ENCODE results near the gene WRAP73.
"Not testable (repeated sequence)": the region's sequence is repeated elsewhere in the genome, so short reads cannot be mapped to it uniquely, and the experiment has no call there.

The WRAP73 gene

DNA sequence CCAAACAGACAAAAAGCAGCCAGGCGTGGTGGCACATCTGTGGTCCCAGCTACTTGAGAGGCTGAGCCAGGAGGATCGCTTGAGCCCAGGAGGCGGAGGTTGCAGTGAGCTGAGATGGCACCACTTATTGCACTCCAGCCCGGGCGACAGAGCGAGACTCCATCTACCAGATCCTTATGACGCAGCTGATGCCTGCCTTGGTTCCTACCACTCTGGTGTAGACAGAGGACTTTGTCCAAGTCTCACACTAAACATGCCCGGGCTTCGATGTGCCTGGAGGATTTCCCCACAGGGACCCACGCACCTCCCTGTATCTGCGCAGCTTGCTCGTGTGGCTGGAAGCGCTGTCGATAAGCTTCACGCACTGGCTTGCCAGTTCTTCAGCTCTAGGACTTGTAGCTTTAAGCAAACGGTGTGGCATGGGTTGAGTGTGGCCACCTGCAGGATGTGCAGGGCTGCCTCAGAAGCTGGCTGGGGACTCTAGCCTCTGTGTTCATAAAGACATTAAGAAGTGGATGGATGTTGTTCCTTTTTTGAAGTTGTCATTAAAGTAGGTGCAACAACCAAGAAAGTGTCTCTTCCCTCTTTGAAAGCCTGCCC lies 20.2 kb downstream of the WRAP73 start:
- DNase-seq = no peak

DNA sequence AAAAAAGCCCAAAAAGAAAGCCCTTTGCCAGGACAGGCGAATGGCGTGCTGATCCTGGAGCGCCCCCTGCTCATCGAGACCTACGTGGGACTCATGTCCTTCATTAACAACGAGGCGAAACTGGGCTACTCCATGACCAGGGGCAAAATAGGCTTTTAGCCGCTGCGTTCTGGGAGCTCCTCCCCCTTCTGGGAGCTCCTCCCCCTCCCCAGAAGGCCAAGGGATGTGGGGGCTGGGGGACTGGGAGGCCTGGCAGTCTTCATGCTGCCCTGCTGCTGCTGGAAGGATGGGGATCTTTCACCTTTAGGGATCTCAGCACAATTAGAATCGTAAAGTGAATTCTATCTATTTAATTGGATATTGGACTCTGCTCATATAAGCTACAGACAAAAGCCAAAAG lies 21.5 kb downstream of the WRAP73 start:
- no peak for DNase-seq

- no peak for DNase-seq
These were observed 22.2 kb downstream of the WRAP73 start for GRCh38 chr1:3627515-3628253.

- no peak for DNase-seq
These were observed 23.9 kb downstream of the WRAP73 start for GRCh38 chr1:3626025-3626424.

DNA sequence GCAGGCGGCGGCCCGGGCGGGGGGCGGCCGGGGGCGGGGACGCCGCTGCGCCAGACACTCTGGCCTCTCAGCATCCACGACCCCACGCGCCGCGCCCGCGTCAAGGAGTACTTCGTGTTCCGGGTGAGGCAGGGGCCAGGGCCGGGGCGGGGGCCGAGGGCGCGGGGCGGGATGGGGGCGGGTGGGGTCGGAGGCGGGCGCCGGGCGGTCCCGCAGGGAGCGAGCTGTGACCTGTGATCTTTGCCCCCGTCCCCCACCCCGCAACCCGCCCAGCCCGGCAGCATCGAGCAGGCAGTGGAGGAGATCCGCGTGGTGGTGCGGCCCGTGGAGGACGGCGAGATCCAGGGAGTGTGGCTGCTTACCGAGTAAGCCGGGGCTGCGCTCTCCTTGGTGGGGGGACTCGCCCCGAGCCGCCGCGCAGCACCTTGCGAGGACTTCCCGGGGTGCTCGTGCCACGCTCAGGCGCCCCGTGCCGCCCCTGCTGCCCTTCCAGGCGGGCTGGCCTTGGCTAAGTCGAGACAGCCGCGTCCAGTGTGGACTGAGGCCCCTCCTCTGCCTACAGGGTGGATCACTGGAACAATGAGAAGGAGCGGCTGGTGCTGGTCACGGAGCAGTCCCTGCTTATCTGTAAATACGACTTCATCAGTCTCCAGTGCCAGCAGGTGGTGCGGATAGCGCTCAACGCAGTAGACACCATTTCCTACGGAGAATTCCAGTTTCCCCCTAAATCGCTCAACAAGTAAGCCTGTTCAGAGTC lies 24.6 kb downstream of the WRAP73 start:
- DNase-seq = peak; percentile 46

DNA sequence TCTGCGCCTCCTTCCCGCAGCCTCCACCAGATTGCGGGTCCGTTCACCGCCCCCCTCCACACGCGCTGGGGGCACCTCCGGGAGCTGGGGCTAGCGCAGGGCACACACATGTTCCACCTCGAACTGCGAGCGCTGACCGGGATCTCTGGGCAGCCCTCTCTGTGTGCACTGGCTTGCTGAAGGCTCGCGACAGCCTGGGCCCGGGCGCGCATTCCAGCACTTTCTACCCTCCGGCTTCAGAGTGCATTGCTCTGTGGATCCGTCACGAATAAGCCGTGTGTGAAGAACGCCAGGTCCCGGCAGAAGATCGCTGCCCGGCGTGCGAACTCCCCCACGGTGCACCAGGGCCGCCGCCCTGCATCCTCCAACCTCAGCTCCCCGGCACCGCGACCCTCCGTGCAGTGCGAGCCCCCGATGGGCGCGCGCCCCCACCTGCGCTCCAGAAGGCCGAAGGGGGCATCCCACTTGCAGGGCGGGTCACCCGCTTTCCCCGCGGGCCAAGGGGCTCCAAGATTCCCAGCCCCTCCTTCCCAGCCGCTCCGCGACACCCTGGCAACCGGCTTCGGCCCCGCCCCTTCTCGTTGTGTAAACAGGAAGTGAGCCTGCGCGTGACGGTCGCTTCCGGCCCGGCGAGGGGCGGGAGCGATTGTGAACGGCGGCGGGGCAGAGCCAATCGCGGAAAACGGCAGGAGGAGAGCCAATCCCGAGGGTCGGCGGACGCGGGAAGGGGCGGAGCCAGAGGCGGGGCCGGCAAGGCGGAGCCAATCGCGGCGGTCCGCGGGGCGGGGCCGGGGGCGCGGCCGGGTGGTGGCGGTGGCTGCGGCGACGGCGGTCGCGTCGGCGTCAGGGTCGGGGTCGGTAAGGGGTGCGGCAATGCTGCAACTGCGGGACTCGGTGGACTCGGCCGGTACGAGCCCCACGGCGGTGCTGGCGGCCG lies 25.4 kb downstream of the WRAP73 start, which contains the start of gene TPRG1L:
Gene TPRG1L (plus strand): TSS at position 816 of the 937 bp plus-strand sequence. CDS start 58 bp downstream, at position 874.
- DNase-seq = peak; percentile 97

GRCh38 chr1:3623441-3624199 lies 26.3 kb downstream of the WRAP73 start:
- no peak for DNase-seq

DNA sequence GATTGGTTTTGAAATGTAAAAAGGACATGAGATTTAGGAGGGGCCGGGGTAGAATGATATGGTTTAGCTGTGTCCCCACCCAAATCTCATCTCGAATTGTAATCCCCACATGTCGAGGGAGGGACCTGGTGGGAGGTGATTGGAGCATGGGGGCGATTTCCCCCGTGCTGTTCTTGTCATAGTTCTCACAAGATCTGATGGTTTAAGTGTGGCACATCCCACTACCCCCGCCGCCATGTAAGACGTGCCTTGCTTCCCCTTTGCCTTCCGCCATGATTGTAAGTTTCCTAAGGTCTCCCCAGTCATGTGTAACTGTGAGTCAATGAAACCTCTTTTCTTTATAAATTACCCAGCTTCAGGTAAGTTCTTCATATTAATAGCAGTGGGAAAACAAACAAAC lies 27.8 kb downstream of the WRAP73 start:
- DNase-seq = not testable (repeated sequence)

DNA sequence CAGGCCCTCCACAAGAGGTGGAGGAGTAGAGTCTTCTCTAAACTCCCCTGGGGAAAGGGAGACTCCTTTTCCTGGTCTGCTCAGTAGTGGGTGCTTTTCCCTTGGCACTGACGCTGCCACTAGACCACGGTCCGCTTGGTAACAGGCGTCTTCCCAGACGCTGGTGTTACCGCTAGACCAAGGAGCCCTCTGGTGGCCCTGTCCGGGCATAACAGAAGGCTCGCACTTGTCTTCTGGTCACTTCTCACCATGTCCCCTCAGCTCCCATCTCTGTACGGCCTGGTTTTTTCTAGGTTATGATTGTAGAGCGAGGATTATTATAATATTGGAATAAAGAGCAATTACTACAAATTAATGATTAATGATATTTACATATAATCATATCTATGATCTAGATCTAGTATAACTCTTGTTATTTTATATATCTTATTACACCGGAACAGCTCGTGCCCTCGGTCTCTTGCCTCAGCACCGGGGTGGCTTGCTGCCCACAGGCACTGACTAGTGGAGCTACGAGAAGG lies 28.7 kb downstream of the WRAP73 start:
- DNase-seq = not testable (repeated sequence)

GRCh38 chr1:3620708-3621107 lies 29.2 kb downstream of the WRAP73 start:
- DNase-seq = no peak

- DNase-seq = peak; percentile 59
These were observed 30.8 kb downstream of the WRAP73 start for GRCh38 chr1:3618881-3619671.

DNA sequence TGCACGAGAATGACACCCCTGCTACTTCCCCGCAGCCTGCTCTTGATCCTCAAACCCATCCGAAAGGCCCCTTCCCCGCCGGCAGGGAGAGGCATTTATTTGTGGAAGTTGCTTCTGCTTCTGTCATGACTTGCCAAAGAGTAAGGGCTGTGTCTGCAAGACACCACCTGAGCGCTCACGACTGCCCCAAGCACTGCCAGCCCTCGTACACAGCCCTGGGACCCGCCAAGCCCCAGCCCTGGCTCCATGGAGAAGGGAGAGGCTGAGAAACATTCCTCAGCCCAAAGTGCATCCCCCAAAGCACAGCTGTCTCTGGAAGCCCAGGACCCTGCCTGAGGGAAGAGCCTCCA lies 31.4 kb downstream of the WRAP73 start:
- no peak for DNase-seq

- DNase-seq = no peak
These were observed 32.0 kb downstream of the WRAP73 start for GRCh38 chr1:3617806-3618345.

GRCh38 chr1:3616861-3617260 lies 33.0 kb downstream of the WRAP73 start:
- DNase-seq = no peak

- no peak for DNase-seq
These were observed 34.9 kb downstream of the WRAP73 start for GRCh38 chr1:3614755-3615742.

- no peak for DNase-seq
These were observed 37.8 kb downstream of the WRAP73 start for GRCh38 chr1:3612123-3612522.

DNA sequence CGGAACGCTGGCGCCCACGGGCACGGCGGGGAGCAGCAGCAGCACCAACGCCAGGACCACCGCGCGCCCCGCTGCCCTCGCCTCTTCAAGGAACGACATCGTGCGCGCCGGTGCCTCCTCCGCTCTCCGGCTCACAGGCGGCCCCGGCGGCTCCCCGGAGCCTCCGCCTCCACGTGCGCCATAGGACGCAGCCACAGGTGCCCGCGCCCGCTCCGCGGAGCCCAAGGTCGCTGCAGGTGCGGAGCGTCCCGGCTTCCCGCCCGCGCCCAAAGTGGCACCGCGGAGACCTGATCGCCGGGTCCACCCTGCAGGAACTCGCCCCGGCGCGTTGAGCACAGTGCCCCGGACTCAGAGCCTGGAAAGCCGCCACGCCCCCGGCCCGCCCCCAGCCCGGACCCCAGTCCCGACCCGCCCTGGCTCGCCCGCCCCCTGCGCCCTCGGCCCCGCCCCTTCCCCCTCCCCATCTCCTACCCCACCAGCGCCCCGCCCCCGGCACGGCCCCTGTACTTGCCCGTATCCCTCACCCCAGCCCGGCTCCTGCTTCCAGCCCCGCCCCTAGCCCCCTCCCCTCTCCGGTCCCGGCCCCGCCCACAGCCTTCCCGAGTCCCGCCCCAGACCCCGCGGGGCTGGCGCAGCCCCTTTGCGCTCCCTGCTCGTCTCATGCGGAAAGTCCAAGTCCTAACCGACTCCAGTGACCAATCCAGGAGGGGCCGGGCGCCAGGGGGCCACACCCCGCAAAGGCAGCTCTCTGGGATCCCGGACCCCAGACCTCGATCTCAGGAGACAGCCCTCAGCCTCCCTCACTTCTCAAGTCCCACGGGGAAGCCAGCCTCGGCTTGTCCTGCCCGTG lies 38.5 kb downstream of the WRAP73 start, which contains the start of gene MEGF6:
Gene MEGF6 (minus strand): TSS at position 339 of the 850 bp plus-strand sequence. CDS start 240 bp downstream, at position 99.
- DNase-seq = peak; percentile 61

GRCh38 chr1:3610527-3611169 lies 39.3 kb downstream of the WRAP73 start:
- no peak for DNase-seq
